Stimulated activated naive CD8-positive, alpha-beta T cell treated with anti-CD3 and anti-CD28 coated beads, Interleukin-15, Interleukin-2, amounts not matched to agents 100 ng/mL and 50 ng/mL, for 24 hours (primary cell): ENCODE data around the gene AP3B1.
A peak's percentile ranks its signal among the peaks of the same experiment; 100 is the strongest.

ENCODE experiments used
- H3K27ac Mint-ChIP-seq: one replicate; pipeline ENCODE4 v1.8.0; 2021; ENCODE audit warnings: mild to moderate bottlenecking, mixed read lengths
- H3K27me3 Mint-ChIP-seq: one replicate; pipeline ENCODE4 v1.8.0; 2021; ENCODE audit warnings: mixed read lengths
- H3K36me3 Mint-ChIP-seq: one replicate; pipeline ENCODE4 v1.8.0; 2021; ENCODE audit warnings: low read depth, mixed read lengths
- H3K4me1 Mint-ChIP-seq: one replicate; pipeline ENCODE4 v1.8.0; 2021; ENCODE audit warnings: low read depth, mixed read lengths
- H3K4me3 Mint-ChIP-seq: one replicate; pipeline ENCODE4 v1.8.0; 2021; ENCODE audit warnings: mild to moderate bottlenecking, mixed read lengths
- H3K9me3 Mint-ChIP-seq: one replicate; pipeline ENCODE4 v1.8.0; 2021; ENCODE audit warnings: mixed read lengths

Gene AP3B1

GRCh38 chr5:78294248-78295034 lies at the start of gene AP3B1:
Gene AP3B1 (minus strand): TSS chr5:78294698. CDS start chr5:78294579, 119 bp downstream.
- Mint-ChIP-seq H3K27me3 (no peaks in the 10 kb centered on the region), H3K4me3 (peak within 1 kb of the TSS; percentile 89), H3K4me1 (peaks cover 45% of the 10 kb centered on the region), H3K9me3 (no peaks in the 10 kb centered on the region), H3K27ac (peak within 1 kb of the TSS; percentile 99), H3K36me3 (peaks cover 4% of the 10 kb centered on the region)

- Mint-ChIP-seq H3K9me3 (peaks cover 4% of the 10 kb centered on the region), H3K36me3 (no peaks in the 10 kb centered on the region), H3K4me3 (no peak overlapping the region), H3K27me3 (peaks cover 15% of the 10 kb centered on the region), H3K27ac (no peak overlapping the region), H3K4me1 (no peaks in the 10 kb centered on the region)
Observed at GRCh38 chr5:78341440-78341839, 46.9 kb upstream of the AP3B1 start.

GRCh38 chr5:78339617-78340436 lies 45.3 kb upstream of the AP3B1 start:
- H3K27me3 Mint-ChIP-seq, result peaks cover 21% of the 10 kb centered on the region
- peaks cover 4% of the 10 kb centered on the region for H3K9me3 Mint-ChIP-seq
- no peak overlapping the region for H3K4me3 Mint-ChIP-seq
- no peak overlapping the region for H3K27ac Mint-ChIP-seq
- H3K36me3 Mint-ChIP-seq, result no peaks in the 10 kb centered on the region
- no peaks in the 10 kb centered on the region for H3K4me1 Mint-ChIP-seq

GRCh38 chr5:78336698-78337097 lies 42.2 kb upstream of the AP3B1 start:
- Mint-ChIP-seq H3K27ac (no peak overlapping the region), H3K27me3 (peaks cover 29% of the 10 kb centered on the region), H3K36me3 (no peaks in the 10 kb centered on the region), H3K4me1 (no peaks in the 10 kb centered on the region), H3K4me3 (no peak overlapping the region), H3K9me3 (peaks cover 4% of the 10 kb centered on the region)

- Mint-ChIP-seq H3K4me3 (no peak overlapping the region), H3K36me3 (no peaks in the 10 kb centered on the region), H3K27me3 (peaks cover 34% of the 10 kb centered on the region)
Observed at GRCh38 chr5:78335976-78336375, 41.5 kb upstream of the AP3B1 start.

GRCh38 chr5:78334811-78335210 lies 40.3 kb upstream of the AP3B1 start:
- no peaks in the 10 kb centered on the region for H3K36me3 Mint-ChIP-seq

More at GRCh38 chr5:78335976-78336375, 41.5 kb upstream of the AP3B1 start:
- Mint-ChIP-seq H3K4me1 (no peaks in the 10 kb centered on the region), H3K27ac (no peak overlapping the region), H3K9me3 (peaks cover 4% of the 10 kb centered on the region)

GRCh38 chr5:78331523-78332080 lies 37.1 kb upstream of the AP3B1 start:
- Mint-ChIP-seq H3K27ac (no peak overlapping the region), H3K9me3 (no peaks in the 10 kb centered on the region), H3K4me3 (no peak overlapping the region), H3K27me3 (peaks cover 29% of the 10 kb centered on the region), H3K4me1 (no peaks in the 10 kb centered on the region), H3K36me3 (no peaks in the 10 kb centered on the region)

More at GRCh38 chr5:78334811-78335210, 40.3 kb upstream of the AP3B1 start:
- H3K4me3 Mint-ChIP-seq, result no peak overlapping the region
- H3K9me3 Mint-ChIP-seq, result peaks cover 4% of the 10 kb centered on the region
- H3K27ac Mint-ChIP-seq, result no peak overlapping the region
- H3K27me3 Mint-ChIP-seq, result peaks cover 30% of the 10 kb centered on the region
- H3K4me1 Mint-ChIP-seq, result no peaks in the 10 kb centered on the region

- Mint-ChIP-seq H3K4me3 (no peak overlapping the region), H3K27me3 (peaks cover 10% of the 10 kb centered on the region), H3K9me3 (no peaks in the 10 kb centered on the region), H3K27ac (no peak overlapping the region), H3K4me1 (no peaks in the 10 kb centered on the region), H3K36me3 (no peaks in the 10 kb centered on the region)
Observed at GRCh38 chr5:78328585-78329173, 34.2 kb upstream of the AP3B1 start.

- Mint-ChIP-seq H3K4me1 (no peaks in the 10 kb centered on the region), H3K36me3 (no peaks in the 10 kb centered on the region), H3K9me3 (no peaks in the 10 kb centered on the region), H3K27me3 (peaks cover 10% of the 10 kb centered on the region), H3K4me3 (no peak overlapping the region), H3K27ac (no peak overlapping the region)
Observed at GRCh38 chr5:78327761-78328510, 33.4 kb upstream of the AP3B1 start.

GRCh38 chr5:78326930-78327329 lies 32.4 kb upstream of the AP3B1 start:
- Mint-ChIP-seq H3K9me3 (no peaks in the 10 kb centered on the region), H3K36me3 (no peaks in the 10 kb centered on the region), H3K27me3 (peaks cover 10% of the 10 kb centered on the region), H3K4me3 (no peak overlapping the region), H3K27ac (no peak overlapping the region), H3K4me1 (no peaks in the 10 kb centered on the region)

GRCh38 chr5:78323241-78323640 lies 28.7 kb upstream of the AP3B1 start:
- no peak overlapping the region for H3K27ac Mint-ChIP-seq
- no peak overlapping the region for H3K4me3 Mint-ChIP-seq
- H3K27me3 Mint-ChIP-seq, result peaks cover 4% of the 10 kb centered on the region
- no peaks in the 10 kb centered on the region for H3K36me3 Mint-ChIP-seq
- no peaks in the 10 kb centered on the region for H3K4me1 Mint-ChIP-seq
- H3K9me3 Mint-ChIP-seq, result no peaks in the 10 kb centered on the region

GRCh38 chr5:78320401-78320800 lies 25.9 kb upstream of the AP3B1 start:
- no peaks in the 10 kb centered on the region for H3K9me3 Mint-ChIP-seq
- H3K36me3 Mint-ChIP-seq, result no peaks in the 10 kb centered on the region

GRCh38 chr5:78318337-78318736 lies 23.8 kb upstream of the AP3B1 start:
- H3K27ac Mint-ChIP-seq, result no peak overlapping the region
- peaks cover 8% of the 10 kb centered on the region for H3K27me3 Mint-ChIP-seq
- H3K4me1 Mint-ChIP-seq, result no peaks in the 10 kb centered on the region
- H3K4me3 Mint-ChIP-seq, result no peak overlapping the region
- no peaks in the 10 kb centered on the region for H3K36me3 Mint-ChIP-seq
- H3K9me3 Mint-ChIP-seq, result no peaks in the 10 kb centered on the region

More at GRCh38 chr5:78320401-78320800, 25.9 kb upstream of the AP3B1 start:
- no peaks in the 10 kb centered on the region for H3K4me1 Mint-ChIP-seq
- no peak overlapping the region for H3K27ac Mint-ChIP-seq
- no peaks in the 10 kb centered on the region for H3K27me3 Mint-ChIP-seq
- no peak overlapping the region for H3K4me3 Mint-ChIP-seq

- no peaks in the 10 kb centered on the region for H3K36me3 Mint-ChIP-seq
Observed at GRCh38 chr5:78317515-78317914, 23.0 kb upstream of the AP3B1 start.

More at GRCh38 chr5:78317515-78317914, 23.0 kb upstream of the AP3B1 start:
- Mint-ChIP-seq H3K4me1 (no peaks in the 10 kb centered on the region), H3K27me3 (peaks cover 13% of the 10 kb centered on the region), H3K4me3 (no peak overlapping the region), H3K9me3 (no peaks in the 10 kb centered on the region), H3K27ac (no peak overlapping the region)
